Stimulated activated memory B cell treated with anti-CD40 and anti-IgM and Interleukin-4, amounts not matched to agents 10 μg/mL and 1 μg/mL and 100 μg/mL, for 72 hours (primary cell): ENCODE results near the gene PCDHGB4.
"Not testable (repeated sequence)": the region's sequence is repeated elsewhere in the genome, so short reads cannot be mapped to it uniquely, and the experiment has no call there.

Experiments used
- ATAC-seq: fragments of 150-1000 bp; cut with Tn5 transposase; 2 replicates; pipeline ENCODE4 v1.10.0; 2021
- H3K27ac Mint-ChIP-seq: one replicate; pipeline ENCODE4 v1.8.0; 2022; ENCODE audit warnings: mild to moderate bottlenecking, mixed read lengths
- H3K27me3 Mint-ChIP-seq: one replicate; pipeline ENCODE4 v1.8.0; 2022; ENCODE audit warnings: mixed read lengths
- H3K36me3 Mint-ChIP-seq: one replicate; pipeline ENCODE4 v1.8.0; 2022; ENCODE audit warnings: mixed read lengths
- H3K4me1 Mint-ChIP-seq: one replicate; pipeline ENCODE4 v1.8.0; 2022; ENCODE audit warnings: mixed read lengths
- H3K4me3 Mint-ChIP-seq: one replicate; pipeline ENCODE4 v1.8.0; 2022; ENCODE audit warnings: mild to moderate bottlenecking, moderate library complexity, mixed read lengths
- H3K9me3 Mint-ChIP-seq: one replicate; pipeline ENCODE4 v1.8.0; 2022; ENCODE audit warnings: mixed read lengths

The PCDHGB4 gene

DNA sequence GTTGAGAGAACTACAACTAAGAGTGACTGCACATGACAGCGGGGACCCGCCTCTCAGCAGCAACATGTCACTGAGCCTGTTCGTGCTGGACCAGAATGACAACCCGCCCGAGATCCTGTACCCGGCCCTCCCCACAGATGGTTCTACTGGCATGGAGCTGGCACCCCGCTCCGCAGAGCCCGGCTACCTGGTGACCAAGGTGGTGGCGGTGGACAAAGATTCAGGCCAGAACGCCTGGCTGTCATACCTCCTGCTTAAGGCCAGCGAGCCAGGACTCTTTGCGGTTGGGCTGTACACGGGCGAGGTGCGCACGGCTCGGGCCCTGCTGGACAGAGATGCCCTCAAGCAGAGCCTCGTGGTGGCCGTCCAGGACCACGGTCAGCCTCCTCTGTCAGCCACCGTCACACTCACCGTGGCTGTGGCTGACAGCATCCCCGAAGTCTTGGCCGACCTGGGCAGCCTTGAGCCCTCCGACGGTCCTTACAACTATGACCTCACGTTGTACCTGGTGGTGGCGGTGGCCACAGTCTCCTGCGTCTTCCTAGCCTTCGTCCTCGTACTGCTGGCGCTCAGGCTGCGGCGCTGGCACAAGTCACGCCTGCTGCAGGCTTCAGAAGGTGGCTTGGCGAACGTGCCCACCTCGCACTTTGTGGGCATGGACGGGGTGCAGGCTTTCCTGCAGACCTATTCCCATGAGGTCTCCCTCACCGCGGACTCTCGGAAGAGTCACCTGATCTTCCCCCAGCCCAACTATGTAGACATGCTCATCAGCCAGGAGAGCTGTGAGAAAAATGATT is 2.8 kb upstream of the PCDHGB4 start:
- peaks cover 4% of the 10 kb centered on the region for H3K4me1 Mint-ChIP-seq
- no peak for ATAC-seq
- H3K4me3 Mint-ChIP-seq = no peak overlapping the region
- H3K27ac Mint-ChIP-seq = no peak overlapping the region
- peaks cover 6% of the 10 kb centered on the region for H3K9me3 Mint-ChIP-seq
- H3K27me3 Mint-ChIP-seq = peaks cover 60% of the 10 kb centered on the region
- peaks cover 5% of the 10 kb centered on the region for H3K36me3 Mint-ChIP-seq

DNA sequence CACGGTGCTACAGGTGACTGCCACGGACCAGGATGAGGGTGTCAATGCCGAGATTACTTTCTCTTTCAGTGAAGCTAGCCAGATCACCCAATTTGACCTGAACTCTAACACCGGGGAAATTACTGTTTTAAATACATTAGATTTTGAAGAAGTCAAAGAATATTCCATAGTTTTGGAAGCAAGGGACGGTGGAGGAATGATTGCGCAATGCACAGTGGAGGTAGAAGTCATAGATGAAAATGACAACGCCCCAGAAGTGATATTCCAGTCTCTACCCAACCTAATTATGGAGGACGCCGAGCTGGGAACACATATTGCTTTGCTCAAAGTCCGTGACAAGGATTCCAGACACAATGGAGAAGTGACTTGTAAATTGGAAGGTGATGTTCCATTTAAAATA is 1.2 kb downstream of the PCDHGB4 start:
- Mint-ChIP-seq H3K4me1 (no peaks in the 10 kb centered on the region), H3K9me3 (peaks cover 15% of the 10 kb centered on the region), H3K36me3 (peaks cover 6% of the 10 kb centered on the region), H3K27ac (no peak overlapping the region), H3K27me3 (peaks cover 76% of the 10 kb centered on the region), H3K4me3 (no peak overlapping the region)
- no peak for ATAC-seq

DNA sequence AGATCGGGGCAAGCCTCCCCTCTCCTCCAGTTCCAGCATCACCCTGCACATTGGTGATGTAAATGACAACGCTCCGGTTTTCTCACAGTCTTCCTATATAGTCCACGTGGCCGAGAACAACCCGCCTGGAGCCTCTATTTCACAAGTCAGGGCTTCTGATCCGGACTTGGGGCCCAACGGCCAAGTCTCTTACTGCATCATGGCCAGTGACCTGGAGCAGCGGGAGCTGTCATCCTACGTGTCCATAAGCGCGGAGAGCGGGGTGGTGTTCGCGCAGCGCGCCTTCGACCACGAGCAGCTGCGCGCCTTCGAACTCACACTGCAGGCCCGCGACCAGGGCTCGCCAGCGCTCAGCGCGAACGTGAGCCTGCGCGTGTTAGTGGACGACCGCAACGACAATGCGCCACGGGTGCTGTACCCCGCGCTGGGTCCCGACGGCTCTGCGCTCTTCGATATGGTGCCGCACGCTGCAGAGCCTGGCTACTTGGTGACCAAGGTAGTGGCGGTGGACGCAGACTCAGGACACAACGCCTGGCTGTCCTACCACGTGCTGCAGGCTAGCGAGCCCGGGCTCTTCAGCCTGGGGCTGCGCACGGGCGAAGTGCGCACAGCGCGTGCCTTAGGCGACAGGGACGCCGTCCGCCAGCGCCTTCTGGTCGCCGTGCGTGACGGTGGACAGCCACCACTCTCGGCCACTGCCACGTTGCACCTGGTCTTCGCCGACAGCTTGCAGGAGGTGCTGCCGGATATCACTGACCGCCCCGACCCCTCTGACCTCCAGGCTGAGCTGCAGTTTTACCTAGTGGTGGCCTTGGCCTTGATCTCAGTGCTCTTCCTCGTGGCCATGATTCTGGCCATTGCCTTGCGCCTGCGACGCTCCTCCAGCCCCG is 1.9 kb downstream of the PCDHGB4 start:
- ATAC-seq = no peak
- Mint-ChIP-seq H3K4me3 (no peak overlapping the region), H3K4me1 (no peaks in the 10 kb centered on the region), H3K36me3 (peaks cover 11% of the 10 kb centered on the region), H3K27me3 (peaks cover 82% of the 10 kb centered on the region), H3K27ac (no peak overlapping the region), H3K9me3 (peaks cover 19% of the 10 kb centered on the region)

DNA sequence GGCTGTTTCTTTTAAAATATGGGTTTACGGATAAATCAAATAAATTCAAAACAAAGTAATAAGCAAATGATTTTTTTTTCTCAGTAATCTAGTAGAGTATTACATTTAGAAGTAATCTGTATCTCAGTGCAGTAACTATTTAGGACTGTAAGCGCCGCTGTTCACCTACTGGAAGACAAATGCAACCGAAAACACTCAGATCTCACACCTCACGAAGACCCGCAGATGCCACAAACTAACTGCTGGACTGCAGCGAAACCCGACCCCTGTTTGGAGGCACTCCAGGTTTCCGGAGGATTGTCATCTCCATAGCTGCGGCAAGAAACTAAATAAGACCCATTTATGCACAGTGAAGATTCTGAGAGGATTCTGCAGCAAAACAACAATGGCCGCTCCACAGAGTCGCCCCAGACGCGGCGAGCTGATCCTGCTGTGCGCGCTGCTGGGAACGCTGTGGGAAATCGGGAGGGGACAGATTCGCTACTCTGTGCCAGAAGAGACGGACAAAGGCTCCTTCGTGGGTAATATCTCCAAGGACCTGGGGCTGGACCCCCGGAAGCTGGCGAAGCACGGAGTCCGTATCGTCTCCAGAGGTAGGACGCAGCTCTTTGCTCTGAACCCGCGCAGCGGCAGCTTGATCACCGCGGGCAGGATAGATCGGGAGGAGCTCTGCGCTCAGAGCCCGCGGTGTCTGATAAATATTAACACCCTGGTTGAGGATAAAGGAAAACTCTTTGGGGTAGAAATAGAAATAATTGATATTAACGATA is 5.1 kb downstream of the PCDHGB4 start, which contains the start of gene PCDHGA8:
Gene PCDHGA8 (plus strand): TSS at position 205 of the 770 bp plus-strand sequence. CDS start 181 bp downstream, at position 386.
- Mint-ChIP-seq H3K36me3 (peaks cover 11% of the 10 kb centered on the region), H3K27me3 (peaks cover 83% of the 10 kb centered on the region), H3K27ac (no peak within 1 kb of the TSS), H3K4me1 (no peaks in the 10 kb centered on the region), H3K9me3 (peaks cover 19% of the 10 kb centered on the region), H3K4me3 (no peak within 1 kb of the TSS)
- no peak for ATAC-seq

DNA sequence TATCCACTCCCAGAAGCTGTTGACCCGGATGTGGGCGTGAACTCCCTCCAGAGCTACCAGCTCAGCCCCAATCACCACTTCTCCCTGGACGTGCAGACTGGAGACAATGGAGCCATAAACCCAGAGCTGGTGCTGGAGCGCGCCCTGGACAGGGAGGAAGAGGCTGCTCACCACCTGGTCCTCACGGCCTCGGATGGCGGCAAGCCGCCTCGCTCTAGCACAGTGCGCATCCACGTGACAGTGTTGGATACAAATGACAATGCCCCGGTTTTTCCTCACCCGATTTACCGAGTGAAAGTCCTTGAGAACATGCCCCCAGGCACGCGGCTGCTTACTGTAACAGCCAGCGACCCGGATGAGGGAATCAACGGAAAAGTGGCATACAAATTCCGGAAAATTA is 5.8 kb downstream of the PCDHGB4 start:
- no peaks in the 10 kb centered on the region for H3K4me1 Mint-ChIP-seq
- no peak for ATAC-seq
- H3K27me3 Mint-ChIP-seq = peaks cover 80% of the 10 kb centered on the region
- peaks cover 19% of the 10 kb centered on the region for H3K9me3 Mint-ChIP-seq
- H3K27ac Mint-ChIP-seq = no peak overlapping the region
- peaks cover 11% of the 10 kb centered on the region for H3K36me3 Mint-ChIP-seq
- H3K4me3 Mint-ChIP-seq = no peak overlapping the region

DNA sequence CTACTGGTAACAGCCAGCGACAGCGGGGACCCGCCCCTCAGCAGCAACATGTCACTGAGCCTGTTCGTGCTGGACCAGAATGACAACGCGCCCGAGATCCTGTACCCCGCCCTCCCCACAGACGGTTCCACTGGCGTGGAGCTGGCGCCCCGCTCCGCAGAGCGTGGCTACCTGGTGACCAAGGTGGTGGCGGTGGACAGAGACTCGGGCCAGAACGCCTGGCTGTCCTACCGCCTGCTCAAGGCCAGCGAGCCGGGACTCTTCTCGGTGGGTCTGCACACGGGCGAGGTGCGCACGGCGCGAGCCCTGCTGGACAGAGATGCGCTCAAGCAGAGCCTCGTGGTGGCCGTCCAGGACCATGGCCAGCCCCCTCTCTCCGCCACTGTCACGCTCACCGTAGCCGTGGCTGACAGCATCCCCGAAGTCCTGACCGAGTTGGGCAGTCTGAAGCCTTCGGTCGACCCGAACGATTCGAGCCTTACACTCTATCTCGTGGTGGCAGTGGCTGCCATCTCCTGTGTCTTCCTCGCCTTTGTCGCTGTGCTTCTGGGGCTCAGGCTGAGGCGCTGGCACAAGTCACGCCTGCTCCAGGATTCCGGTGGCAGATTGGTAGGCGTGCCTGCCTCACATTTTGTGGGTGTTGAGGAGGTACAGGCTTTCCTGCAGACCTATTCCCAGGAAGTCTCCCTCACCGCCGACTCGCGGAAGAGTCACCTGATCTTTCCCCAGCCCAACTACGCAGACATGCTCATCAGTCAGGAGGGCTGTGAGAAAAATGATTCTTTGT is 7.1 kb downstream of the PCDHGB4 start:
- H3K27ac Mint-ChIP-seq, H3K4me1 Mint-ChIP-seq, H3K4me3 Mint-ChIP-seq, ATAC-seq: not testable (repeated sequence)
- Mint-ChIP-seq H3K27me3 (peaks cover 79% of the 10 kb centered on the region), H3K9me3 (peaks cover 13% of the 10 kb centered on the region), H3K36me3 (peaks cover 11% of the 10 kb centered on the region)

DNA sequence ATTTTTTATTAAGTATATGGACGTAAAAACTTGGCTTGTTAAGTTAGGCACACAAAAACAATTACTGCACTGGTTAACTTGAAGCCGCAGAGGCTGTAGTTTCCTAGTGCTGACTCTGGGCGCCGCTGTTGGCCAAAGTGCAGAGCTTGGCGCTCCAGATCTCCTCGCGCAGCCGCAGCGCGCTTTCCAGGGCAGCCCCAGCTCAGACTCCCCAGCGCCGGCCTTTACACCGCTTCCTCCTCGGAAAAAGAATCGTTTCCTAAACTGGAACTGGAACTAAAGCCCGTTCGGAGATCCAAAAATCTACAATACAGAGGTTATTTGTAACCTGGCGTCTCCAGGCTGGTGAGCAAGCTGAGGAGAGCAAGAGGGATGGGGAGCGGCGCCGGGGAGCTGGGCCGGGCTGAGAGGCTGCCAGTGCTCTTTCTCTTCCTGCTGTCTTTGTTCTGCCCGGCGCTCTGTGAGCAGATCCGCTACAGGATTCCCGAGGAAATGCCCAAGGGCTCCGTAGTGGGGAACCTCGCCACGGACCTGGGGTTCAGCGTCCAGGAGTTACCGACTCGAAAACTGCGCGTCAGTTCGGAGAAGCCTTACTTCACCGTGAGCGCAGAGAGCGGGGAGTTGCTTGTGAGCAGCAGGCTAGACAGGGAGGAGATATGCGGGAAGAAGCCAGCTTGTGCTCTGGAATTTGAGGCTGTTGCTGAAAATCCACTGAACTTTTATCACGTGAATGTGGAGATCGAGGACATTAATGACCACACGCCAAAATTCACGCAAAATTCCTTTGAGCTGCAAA is 10.5 kb downstream of the PCDHGB4 start, which contains the start of gene PCDHGB5:
Gene PCDHGB5 (plus strand): TSS at position 192 of the 796 bp plus-strand sequence. CDS start 181 bp downstream, at position 373.
- Mint-ChIP-seq H3K4me3 (peak within 1 kb of the TSS; percentile 63), H3K27me3 (peaks cover 80% of the 10 kb centered on the region), H3K36me3 (peaks cover 10% of the 10 kb centered on the region)
- H3K9me3 Mint-ChIP-seq, H3K27ac Mint-ChIP-seq, H3K4me1 Mint-ChIP-seq: not testable (repeated sequence)
- ATAC-seq = peak; percentile 56

DNA sequence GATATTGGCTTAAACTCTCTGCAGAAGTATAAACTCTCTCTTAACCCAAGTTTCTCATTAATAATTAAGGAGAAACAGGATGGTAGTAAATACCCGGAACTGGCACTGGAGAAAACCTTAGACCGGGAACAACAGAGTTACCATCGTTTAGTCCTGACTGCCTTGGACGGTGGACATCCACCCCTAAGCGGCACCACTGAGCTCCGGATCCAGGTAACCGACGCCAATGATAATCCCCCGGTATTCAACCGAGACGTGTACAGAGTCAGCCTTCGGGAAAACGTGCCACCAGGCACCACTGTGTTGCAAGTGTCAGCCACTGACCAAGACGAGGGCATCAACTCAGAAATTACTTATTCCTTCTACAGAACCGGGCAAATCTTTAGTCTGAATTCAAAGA is 11.1 kb downstream of the PCDHGB4 start:
- Mint-ChIP-seq H3K36me3 (peaks cover 10% of the 10 kb centered on the region), H3K27me3 (peaks cover 80% of the 10 kb centered on the region), H3K9me3 (peaks cover 7% of the 10 kb centered on the region), H3K27ac (no peak overlapping the region), H3K4me3 (no peak overlapping the region), H3K4me1 (no peaks in the 10 kb centered on the region)
- ATAC-seq = no peak

DNA sequence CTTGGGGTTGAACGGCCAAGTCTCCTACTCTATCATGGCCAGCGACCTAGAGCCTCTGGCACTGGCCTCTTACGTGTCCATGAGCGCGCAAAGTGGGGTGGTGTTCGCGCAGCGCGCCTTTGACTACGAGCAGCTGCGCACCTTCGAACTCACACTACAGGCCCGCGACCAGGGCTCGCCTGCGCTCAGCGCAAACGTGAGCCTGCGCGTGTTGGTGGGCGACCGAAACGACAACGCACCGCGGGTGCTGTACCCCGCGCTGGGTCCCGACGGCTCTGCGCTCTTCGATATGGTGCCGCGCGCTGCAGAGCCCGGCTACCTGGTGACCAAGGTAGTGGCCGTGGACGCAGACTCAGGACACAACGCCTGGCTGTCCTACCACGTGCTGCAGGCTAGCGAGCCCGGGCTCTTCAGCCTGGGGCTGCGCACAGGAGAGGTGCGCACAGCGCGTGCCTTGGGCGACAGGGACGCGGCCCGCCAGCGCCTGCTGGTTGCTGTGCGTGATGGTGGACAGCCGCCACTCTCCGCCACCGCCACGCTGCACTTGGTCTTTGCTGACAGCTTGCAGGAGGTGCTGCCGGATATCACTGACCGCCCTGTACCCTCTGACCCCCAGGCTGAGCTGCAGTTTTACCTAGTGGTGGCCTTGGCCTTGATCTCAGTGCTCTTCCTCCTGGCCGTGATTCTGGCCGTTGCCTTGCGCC is 12.2 kb downstream of the PCDHGB4 start:
- Mint-ChIP-seq H3K36me3 (peaks cover 6% of the 10 kb centered on the region), H3K9me3 (peaks cover 3% of the 10 kb centered on the region), H3K4me3 (peak overlapping the region; percentile 32), H3K27ac (no peak overlapping the region), H3K4me1 (no peaks in the 10 kb centered on the region), H3K27me3 (peaks cover 80% of the 10 kb centered on the region)
- ATAC-seq = no peak

DNA sequence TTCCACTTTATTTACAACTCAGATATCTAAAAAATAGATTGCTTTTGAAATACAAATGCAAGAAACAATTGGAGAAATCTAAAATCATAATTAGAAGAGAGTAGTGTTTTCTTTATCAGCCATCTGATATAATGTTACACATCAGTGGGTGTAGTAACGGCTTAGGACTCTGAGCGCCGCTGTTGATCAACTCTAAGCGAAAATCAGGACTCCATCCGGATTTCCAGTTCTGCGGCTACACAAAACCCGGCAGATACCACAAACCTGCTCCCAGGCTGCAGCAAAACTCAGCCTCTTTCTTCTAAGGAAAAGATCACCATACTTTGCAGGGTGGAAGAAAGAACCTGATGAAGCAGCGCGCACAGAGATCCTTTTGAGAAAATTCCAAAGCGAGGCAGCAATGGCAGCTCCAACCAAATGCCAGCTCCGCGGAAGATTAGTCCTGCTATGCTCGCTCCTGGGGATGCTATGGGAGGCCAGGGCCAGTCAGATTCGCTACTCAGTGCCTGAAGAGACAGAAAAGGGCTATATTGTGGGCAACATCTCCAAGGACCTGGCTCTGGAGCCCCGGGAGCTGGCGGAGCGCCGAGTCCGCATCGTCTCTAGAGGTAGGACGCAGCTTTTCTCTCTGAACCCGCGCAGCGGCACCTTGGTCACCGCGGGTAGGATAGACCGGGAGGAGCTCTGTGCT is 15.2 kb downstream of the PCDHGB4 start, which contains the start of gene PCDHGA9:
Gene PCDHGA9 (plus strand): TSS at position 226 of the 691 bp plus-strand sequence. CDS start 175 bp downstream, at position 401.
- H3K36me3 Mint-ChIP-seq = peaks cover 6% of the 10 kb centered on the region
- H3K4me1 Mint-ChIP-seq = no peaks in the 10 kb centered on the region
- peaks cover 6% of the 10 kb centered on the region for H3K9me3 Mint-ChIP-seq
- peak within 1 kb of the TSS; percentile 60 for H3K4me3 Mint-ChIP-seq
- no peak for ATAC-seq
- peaks cover 77% of the 10 kb centered on the region for H3K27me3 Mint-ChIP-seq
- H3K27ac Mint-ChIP-seq = no peak within 1 kb of the TSS

DNA sequence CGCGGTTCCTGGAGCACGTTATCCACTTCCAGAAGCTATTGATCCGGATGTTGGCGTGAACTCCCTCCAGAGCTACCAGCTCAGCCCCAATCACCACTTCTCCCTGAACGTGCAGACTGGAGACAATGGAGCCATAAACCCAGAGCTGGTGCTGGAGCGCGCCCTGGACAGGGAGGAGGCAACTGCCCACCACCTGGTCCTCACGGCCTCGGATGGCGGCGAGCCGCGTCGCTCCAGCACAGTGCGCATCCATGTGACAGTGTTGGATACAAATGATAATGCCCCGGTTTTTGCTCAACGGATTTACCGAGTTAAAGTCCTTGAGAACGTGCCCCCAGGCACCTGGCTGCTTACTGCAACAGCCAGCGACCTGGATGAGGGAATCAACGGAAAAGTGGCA is 15.9 kb downstream of the PCDHGB4 start:
- Mint-ChIP-seq H3K27ac (no peak overlapping the region), H3K36me3 (peaks cover 6% of the 10 kb centered on the region), H3K27me3 (peaks cover 84% of the 10 kb centered on the region), H3K4me1 (no peaks in the 10 kb centered on the region), H3K9me3 (peaks cover 9% of the 10 kb centered on the region), H3K4me3 (no peak overlapping the region)
- no peak for ATAC-seq

DNA sequence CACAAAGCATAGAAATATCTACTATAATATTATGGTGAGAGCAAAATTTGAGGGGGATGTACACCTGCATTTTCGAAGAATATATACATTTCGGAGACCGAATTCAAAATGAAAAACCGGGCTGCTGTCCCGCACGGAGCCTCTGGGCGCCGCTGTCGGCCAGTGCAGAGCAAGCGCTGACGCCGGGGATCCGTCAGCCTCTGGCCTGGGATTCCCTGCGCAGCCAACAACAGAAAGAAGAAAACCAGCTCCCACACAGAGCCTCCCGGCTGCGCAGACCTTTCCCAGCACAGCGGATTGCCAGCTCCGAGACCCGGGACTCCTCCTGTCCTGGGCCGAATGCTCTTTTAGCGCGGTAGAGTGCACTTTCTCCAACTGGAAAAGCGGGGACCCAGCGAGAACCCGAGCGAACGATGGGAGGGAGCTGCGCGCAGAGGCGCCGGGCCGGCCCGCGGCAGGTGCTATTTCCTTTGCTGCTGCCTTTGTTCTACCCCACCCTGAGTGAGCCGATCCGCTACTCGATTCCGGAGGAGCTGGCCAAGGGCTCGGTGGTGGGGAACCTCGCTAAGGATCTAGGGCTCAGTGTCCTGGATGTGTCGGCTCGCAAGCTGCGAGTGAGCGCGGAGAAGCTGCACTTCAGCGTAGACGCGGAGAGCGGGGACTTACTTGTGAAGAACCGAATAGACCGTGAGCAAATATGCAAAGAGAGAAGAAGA is 20.4 kb downstream of the PCDHGB4 start, which contains the start of gene PCDHGB6:
Gene PCDHGB6 (plus strand): TSS at position 232 of the 716 bp plus-strand sequence. CDS start 182 bp downstream, at position 414.
- Mint-ChIP-seq H3K4me3 (peak within 1 kb of the TSS; percentile 64), H3K9me3 (peaks cover 15% of the 10 kb centered on the region), H3K27me3 (peaks cover 73% of the 10 kb centered on the region)
- not testable (repeated sequence) for H3K27ac Mint-ChIP-seq, ATAC-seq, H3K36me3 Mint-ChIP-seq, H3K4me1 Mint-ChIP-seq
